HCT116 (cell line): Measurements from ENCODE around the gene BICD1.

Experiments
- CTCF ChIP-seq, 3 experiments: fragments of 200-600 bp in 1 of 3; sonication (generic) in 1 of 3; IDR thresholded peaks in 2 of 3; conservative IDR thresholded peaks in 1 of 3; 2 replicates each; pipeline ENCODE4 v1.5.1; 2012 to 2017; ENCODE audit warnings: low read depth in 2 of 3, low read length in 2 of 3, antibody characterized with exemption in 1 of 3, borderline replicate concordance in 1 of 3, control low read depth in 1 of 3, mild to moderate bottlenecking in 1 of 3, mixed read lengths in 1 of 3, mixed run types in 1 of 3, moderate library complexity in 1 of 3; ENCODE audit not compliant: insufficient read depth in 1 of 3
- EZH2 ChIP-seq: fragments of 200-600 bp; sonication (generic); IDR thresholded peaks from 2 replicates; pipeline ENCODE4 v1.6.1; 2017; ENCODE audit warnings: antibody characterized with exemption, mixed run types
- EZH2phosphoT487 ChIP-seq: fragments of 200-600 bp; IDR thresholded peaks from 2 replicates; pipeline ENCODE4 v1.6.1; 2018; ENCODE audit warnings: antibody characterized with exemption, borderline replicate concordance
- MAX ChIP-seq: IDR thresholded peaks from 2 replicates; pipeline ENCODE4 v1.6.1; 2012
- REST ChIP-seq: IDR thresholded peaks from 2 replicates; pipeline ENCODE4 v1.6.1; 2012; ENCODE audit warnings: low read depth
- TCF7L2 ChIP-seq: IDR thresholded peaks from 2 replicates; pipeline ENCODE4 v1.7.0; 2011; ENCODE audit warnings: borderline replicate concordance, inconsistent platforms; ENCODE audit not compliant: insufficient read depth, insufficient read length; ENCODE audit errors: extremely low read depth
- YY1 ChIP-seq: IDR thresholded peaks from 2 replicates; pipeline ENCODE4 v1.6.1; 2011; ENCODE audit warnings: low read length, low read depth, moderate library complexity, mild to moderate bottlenecking; ENCODE audit not compliant: insufficient replicate concordance; ENCODE audit errors: extremely low read depth
- ZNF274 ChIP-seq: fragments of 200-500 bp; sonication (Bioruptor generic); IDR thresholded peaks from 2 replicates; pipeline ENCODE4 v1.6.1; 2014; ENCODE audit warnings: mild to moderate bottlenecking, low read depth, low read length, inconsistent platforms

- TF ChIP-seq CTCF (IDR thresholded peaks at IDR 0.05 in 2 of 3, conservative IDR thresholded peaks at IDR 0.05 in 1 of 3; ENCODE audit: borderline replicate concordance in 1 of 3, insufficient read depth in 1 of 3, low read depth in 2 of 3, low read length in 2 of 3) (no peak), ZNF274 (no peak), REST (no peak), YY1 (no peak), EZH2phosphoT487 (no peak), EZH2 (no peak), MAX (no peak), TCF7L2 (no peak)
Observed at GRCh38 chr12:32149489-32149888, 42.8 kb downstream of the BICD1 start.
